GM12878 (cell line): Measurements from ENCODE around the gene ORM2. TPM values are rescaled to one million over a fixed set of nuclear protein-coding genes. Genes with fewer than 3 reads are reported as not detected.
A peak's percentile ranks its signal among the peaks of the same experiment; 100 is the strongest.

Experiments used
- ATAC-seq: fragments of 200-7000 bp; cut with Tn5 transposase; 3 replicates; pipeline ENCODE4 v1.9.1; 2020; ENCODE audit warnings: mild to moderate bottlenecking, moderate library complexity
- BruUV-seq: library from RNA; stranded (reverse); fragments of 400-500 nt; replicated peaks from 2 replicates; lab custom pipeline; 2021; lab: Mats Ljungman, UMichigan
- CTCF ChIA-PET: fragments of 300-600 bp; sonication (Branson Sonifier 250); formaldehyde crosslinking; extraction: SDS; loops from one replicate; lab custom pipeline; 2021; ENCODE audit warnings: inconsistent platforms; lab: Yijun Ruan, JAX
- POLR2A ChIA-PET: fragments of 350-600 bp; formaldehyde crosslinking; extraction: SDS; loops from one replicate; lab custom pipeline; 2021; ENCODE audit warnings: inconsistent platforms; lab: Charles Lee
- RAD21 ChIA-PET: fragments of 300-600 bp; sonication (Branson Sonifier 250); formaldehyde crosslinking; loops from one replicate; lab custom pipeline; 2023; ENCODE audit warnings: antibody characterized with exemption; ENCODE audit not compliant: unreplicated experiment; lab: Charles Lee
- SMC1A ChIA-PET: fragments of 300-600 bp; sonication (Branson Sonifier 250); formaldehyde crosslinking; loops from one replicate; lab custom pipeline; 2023; ENCODE audit not compliant: unreplicated experiment, uncharacterized antibody; lab: Charles Lee
- DNase-seq: peaks from one replicate; pipeline ENCODE4 v3.0.0-alpha.2; 2011; ENCODE audit warnings: low read depth, low spot score
- FAIRE-seq: peaks from 3 replicates; lab custom pipeline; 2011; peaks lifted over from hg19 to GRCh38; lab: Jason Lieb, UNC
- H2AFZ ChIP-seq: 2 replicates; pipeline ENCODE4 v1.6.0; 2011; ENCODE audit warnings: low read depth, low read length, control low read depth; ENCODE audit not compliant: control insufficient read depth
- H3K27ac ChIP-seq: 2 replicates; pipeline ENCODE4 v1.5.1; 2011; ENCODE audit warnings: control low read depth; ENCODE audit not compliant: control insufficient read depth, insufficient read depth
- H3K27me3 ChIP-seq, 2 experiments: replicated peaks in 1 of 2; 2 replicates each; pipeline versions ENCODE4 v1.6.0 to v1.6.1; 2011; ENCODE audit warnings: low read length in 1 of 2; ENCODE audit not compliant: control insufficient read depth in 2 of 2, insufficient read depth in 2 of 2
- H3K36me3 ChIP-seq, 2 experiments: 2 replicates each; pipeline ENCODE4 v1.5.1; 2011; ENCODE audit warnings: low read length in 1 of 2; ENCODE audit not compliant: control insufficient read depth in 2 of 2, insufficient read depth in 2 of 2
- H3K4me1 ChIP-seq: 2 replicates; pipeline ENCODE4 v1.6.1; 2011; ENCODE audit warnings: mild to moderate bottlenecking, low read length, moderate library complexity, mixed read lengths; ENCODE audit not compliant: control insufficient read depth, insufficient read depth
- H3K4me2 ChIP-seq: 2 replicates; pipeline ENCODE4 v1.6.0; 2011; ENCODE audit warnings: control low read depth; ENCODE audit not compliant: control insufficient read depth, insufficient read depth
- H3K4me3 ChIP-seq: fragments of 200-600 bp; sonication (generic); 2 replicates; pipeline ENCODE4 v1.5.1; 2016
- H3K79me2 ChIP-seq: 2 replicates; pipeline ENCODE4 v1.6.0; 2011; ENCODE audit warnings: low read length; ENCODE audit not compliant: control insufficient read depth, insufficient read depth
- H3K9ac ChIP-seq: 2 replicates; pipeline ENCODE4 v1.8.0; 2011; ENCODE audit warnings: low read length, control low read depth, mixed read lengths; ENCODE audit not compliant: control insufficient read depth, insufficient read depth
- H3K9me3 ChIP-seq: replicated peaks from 3 replicates; pipeline ENCODE4 v1.5.1; 2011; ENCODE audit warnings: mild to moderate bottlenecking, low read length; ENCODE audit not compliant: control insufficient read depth, insufficient read depth
- H4K20me1 ChIP-seq: 2 replicates; pipeline ENCODE4 v1.6.0; 2011; ENCODE audit not compliant: control insufficient read depth, insufficient read depth
- FOS ChIP-seq: IDR thresholded peaks from 3 replicates; pipeline ENCODE4 v1.6.1; 2011; ENCODE audit warnings: borderline replicate concordance; ENCODE audit not compliant: insufficient read length; ENCODE audit errors: extremely low read depth
- GABPA ChIP-seq: IDR thresholded peaks from 2 replicates; pipeline ENCODE4 v1.6.1; 2014; ENCODE audit warnings: antibody characterized with exemption, low read depth, mild to moderate bottlenecking, inconsistent platforms
- IRF4 ChIP-seq: IDR thresholded peaks from 2 replicates; pipeline ENCODE4 v1.6.1; 2011; ENCODE audit warnings: low read depth, low read length
- NFYB ChIP-seq: IDR thresholded peaks from 2 replicates; pipeline ENCODE4 v1.6.1; 2011; ENCODE audit warnings: low read depth, mild to moderate bottlenecking, low read length, improper control_type of control experiment, moderate library complexity; ENCODE audit not compliant: insufficient read depth
- POLR2A ChIP-seq: IDR thresholded peaks from 2 replicates; pipeline ENCODE4 v1.6.1; 2011; ENCODE audit warnings: low read depth, mild to moderate bottlenecking, low read length
- WGBS: methylation state at CpG from one replicate; pipeline ENCODE4 v1.1.6; 2016; ENCODE audit warnings: low lambda C conversion rate; ENCODE audit not compliant: insufficient replicate concordance, insufficient coverage; ENCODE audit errors: missing lambda C conversion rate; 5-methylcytosine and 5-hydroxymethylcytosine counted together
- in situ Hi-C: fragments of 300-500 bp; cut with MboI; formaldehyde crosslinking; loops from 9 replicates; pipeline ENCODE4 v1.14.3; 2018; ENCODE audit warnings: mixed read lengths
- intact Hi-C: fragments of 100-400 bp; cut with micrococcal nuclease; formaldehyde crosslinking; loops from one replicate; pipeline ENCODE4 v1.14.2; 2022; ENCODE audit not compliant: unreplicated experiment
- polyA plus RNA-seq, 11 experiments: library from polyadenylated mRNA; depleted of rRNA in 4 of 11; unstranded in 6 of 11; stranded (reverse) in 5 of 11; fragments of >200 nt; fragmentation: Nextera tagmentation in 4 of 11; fragmentation: Illumina TruSeq in 1 of 11; extraction: Ambion mirVana in 4 of 11; extraction: Trizol in 1 of 11; gene quantifications; 1 replicate in 1 of 11; 2 replicates in 10 of 11; pipeline versions ENCODE4 v1.2.1 to v1.2.3, GENCODE V29; 2011 to 2016; ENCODE audit warnings: inconsistent platforms in 2 of 11, missing spikeins in 2 of 11, low read depth in 1 of 11
- total RNA-seq, 4 experiments: library from RNA; depleted of rRNA in 3 of 4; stranded (reverse); fragments of >200 nt in 3 of 4; fragmentation: Illumina TruSeq in 1 of 4; extraction: Trizol in 1 of 4; gene quantifications; 2 replicates each; pipeline versions ENCODE4 v1.2.1 to v1.2.3, GENCODE V29; 2013 to 2021
- TF ChIP-seq, protein P1 (sequence below), 3 experiments: IDR thresholded peaks in 2 of 3; conservative IDR thresholded peaks in 1 of 3; 2 replicates each; pipeline ENCODE4 v1.5.1; 2011; ENCODE audit warnings: low read depth in 3 of 3, low read length in 3 of 3, mild to moderate bottlenecking in 3 of 3, control low read depth in 2 of 3, moderate library complexity in 2 of 3, inconsistent platforms in 1 of 3, mixed read lengths in 1 of 3; ENCODE audit not compliant: control insufficient read depth in 2 of 3, insufficient read depth in 1 of 3; ENCODE audit errors: extremely low read depth in 1 of 3
- TF ChIP-seq, protein P2 (sequence below): IDR thresholded peaks from 2 replicates; pipeline ENCODE4 v1.6.1; 2011; ENCODE audit warnings: borderline replicate concordance, low read depth, mild to moderate bottlenecking, moderate library complexity, low read length; ENCODE audit not compliant: insufficient read depth, poor library complexity, severe bottlenecking

ORM2 gene
- total and polyA plus RNA-seq, 10 of the 15 experiments (the other 5 are each of a cell fraction or from before 2014, with no cell fraction given): 0.64 TPM; not detected in 9

DNA sequence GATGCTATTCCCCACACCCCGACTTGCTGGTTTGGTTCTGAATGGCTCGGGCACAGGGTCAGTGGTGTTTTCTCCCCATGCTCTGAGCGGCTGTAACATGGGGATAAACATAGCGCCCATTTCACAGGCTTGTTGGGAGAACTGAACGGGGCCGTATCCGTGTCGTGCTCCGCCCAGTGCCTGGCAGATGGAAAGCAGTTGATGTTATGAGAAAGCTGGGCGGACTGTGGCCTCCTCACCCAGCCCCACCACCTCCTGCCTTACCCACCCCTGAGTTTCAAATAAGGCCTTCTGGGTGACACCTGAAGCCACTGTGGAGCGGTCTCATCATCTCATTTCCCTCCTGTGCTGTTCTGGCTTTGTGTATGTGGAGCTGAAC lies 14.5 kb downstream of the ORM2 start:
- H3K27ac ChIP-seq: no peak overlapping the region

DNA sequence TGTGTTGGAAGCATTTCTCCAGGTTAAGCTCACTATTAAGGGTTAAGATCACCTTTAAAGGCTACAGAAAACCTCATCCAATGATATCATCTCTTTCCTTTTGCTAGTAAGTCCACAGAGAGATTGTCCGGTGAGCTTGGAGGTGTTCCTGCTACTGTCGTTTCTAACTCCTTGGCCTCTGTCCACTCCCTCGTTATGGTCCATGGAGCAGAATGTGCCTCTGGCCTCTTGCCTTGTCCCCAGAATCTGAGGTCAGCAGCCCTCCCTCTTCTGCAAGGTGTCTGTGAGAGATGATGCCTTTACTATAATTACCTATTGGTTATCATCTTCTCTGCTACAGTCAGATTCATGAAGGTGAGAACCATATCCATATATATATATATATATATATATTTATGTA lies 15.0 kb downstream of the ORM2 start:
- no peak for TF ChIP-seq IRF4
- TF ChIP-seq NFYB: no peak
- TF ChIP-seq, protein P1, sequence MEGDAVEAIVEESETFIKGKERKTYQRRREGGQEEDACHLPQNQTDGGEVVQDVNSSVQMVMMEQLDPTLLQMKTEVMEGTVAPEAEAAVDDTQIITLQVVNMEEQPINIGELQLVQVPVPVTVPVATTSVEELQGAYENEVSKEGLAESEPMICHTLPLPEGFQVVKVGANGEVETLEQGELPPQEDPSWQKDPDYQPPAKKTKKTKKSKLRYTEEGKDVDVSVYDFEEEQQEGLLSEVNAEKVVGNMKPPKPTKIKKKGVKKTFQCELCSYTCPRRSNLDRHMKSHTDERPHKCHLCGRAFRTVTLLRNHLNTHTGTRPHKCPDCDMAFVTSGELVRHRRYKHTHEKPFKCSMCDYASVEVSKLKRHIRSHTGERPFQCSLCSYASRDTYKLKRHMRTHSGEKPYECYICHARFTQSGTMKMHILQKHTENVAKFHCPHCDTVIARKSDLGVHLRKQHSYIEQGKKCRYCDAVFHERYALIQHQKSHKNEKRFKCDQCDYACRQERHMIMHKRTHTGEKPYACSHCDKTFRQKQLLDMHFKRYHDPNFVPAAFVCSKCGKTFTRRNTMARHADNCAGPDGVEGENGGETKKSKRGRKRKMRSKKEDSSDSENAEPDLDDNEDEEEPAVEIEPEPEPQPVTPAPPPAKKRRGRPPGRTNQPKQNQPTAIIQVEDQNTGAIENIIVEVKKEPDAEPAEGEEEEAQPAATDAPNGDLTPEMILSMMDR (IDR thresholded peaks at IDR 0.05 in 2 of 3, conservative IDR thresholded peaks at IDR 0.05 in 1 of 3; ENCODE audit: control insufficient read depth in 2 of 3, extremely low read depth in 1 of 3, insufficient read depth in 1 of 3, low read depth in 3 of 3, low read length in 3 of 3): no peak
- TF ChIP-seq GABPA: no peak
- TF ChIP-seq FOS: no peak
- ChIA-PET RAD21 (interaction anchor here (1.1 kb wide), 1 partner anchor 45 kb away, joined by 4 read pairs; no protein-coding TSS in a partner anchor), POLR2A (interaction anchor here (1.2 kb wide), 1 partner anchor 46 kb away, joined by 4 read pairs; no protein-coding TSS in a partner anchor), SMC1A (interaction anchor here (1.2 kb wide), 1 partner anchor 45 kb away, joined by 3 read pairs; no protein-coding TSS in a partner anchor), CTCF (interaction anchor here (0.5 to 2.1 kb wide), 3 partner anchors 46 to 309 kb away, joined by 3 to 5 read pairs (median 3); no protein-coding TSS in a partner anchor)
- WGBS: 87% methylated on average over 3 of the region's 3 CpGs
- H3K9me3 ChIP-seq: no peaks in the 10 kb centered on the region
- no peak overlapping the region for H3K9ac ChIP-seq
- BruUV-seq: no TSS peak
- no peak overlapping the region for H3K4me2 ChIP-seq
- H3K27ac ChIP-seq: no peak overlapping the region
- in situ Hi-C loops (no loop called here), intact Hi-C loops (loop anchor here (5.0 to 10.0 kb wide), 2 partner anchors 160 to 308 kb away; partner anchors contain the start of gene WHRN)
- H4K20me1 ChIP-seq: no peaks in the 10 kb centered on the region
- DNase-seq (no peak), FAIRE-seq (no peak), ATAC-seq (no peak)
- no peaks in the 10 kb centered on the region for H3K27me3 ChIP-seq
- no peak overlapping the region for H3K4me3 ChIP-seq
- no peaks in the 10 kb centered on the region for H3K79me2 ChIP-seq
- H3K4me1 ChIP-seq: peaks cover 10% of the 10 kb centered on the region
- H3K36me3 ChIP-seq: peaks cover 57 to 66% of the 10 kb centered on the region in 2 experiments
- H2AFZ ChIP-seq: no peak overlapping the region

More for the DNA sequence above, 14.5 kb downstream of the ORM2 start:
- H2AFZ ChIP-seq: no peak overlapping the region
- H3K4me3 ChIP-seq: no peak overlapping the region
- no peaks in the 10 kb centered on the region for H3K27me3 ChIP-seq
- ChIA-PET POLR2A (interaction anchor here (1.2 kb wide), 1 partner anchor 47 kb away, joined by 4 read pairs; no protein-coding TSS in a partner anchor), CTCF (interaction anchor here (1.3 to 2.1 kb wide), 2 partner anchors 46 to 309 kb away, joined by 3 to 5 read pairs; no protein-coding TSS in a partner anchor), SMC1A (interaction anchor here (1.2 kb wide), 1 partner anchor 46 kb away, joined by 3 read pairs; no protein-coding TSS in a partner anchor), RAD21 (interaction anchor here (1.1 kb wide), 1 partner anchor 46 kb away, joined by 4 read pairs; no protein-coding TSS in a partner anchor)
- no peak overlapping the region for H3K9ac ChIP-seq
- no peak for ATAC-seq
- H3K4me2 ChIP-seq: no peak overlapping the region
- H3K9me3 ChIP-seq: no peaks in the 10 kb centered on the region
- peaks cover 59 to 66% of the 10 kb centered on the region in 2 experiments for H3K36me3 ChIP-seq
- TF ChIP-seq POLR2A: peak; percentile 19; the same call in 1 of the 2 replicates
- TF ChIP-seq, protein P2, sequence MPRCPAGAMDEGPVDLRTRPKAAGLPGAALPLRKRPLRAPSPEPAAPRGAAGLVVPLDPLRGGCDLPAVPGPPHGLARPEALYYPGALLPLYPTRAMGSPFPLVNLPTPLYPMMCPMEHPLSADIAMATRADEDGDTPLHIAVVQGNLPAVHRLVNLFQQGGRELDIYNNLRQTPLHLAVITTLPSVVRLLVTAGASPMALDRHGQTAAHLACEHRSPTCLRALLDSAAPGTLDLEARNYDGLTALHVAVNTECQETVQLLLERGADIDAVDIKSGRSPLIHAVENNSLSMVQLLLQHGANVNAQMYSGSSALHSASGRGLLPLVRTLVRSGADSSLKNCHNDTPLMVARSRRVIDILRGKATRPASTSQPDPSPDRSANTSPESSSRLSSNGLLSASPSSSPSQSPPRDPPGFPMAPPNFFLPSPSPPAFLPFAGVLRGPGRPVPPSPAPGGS: no peak
- H3K79me2 ChIP-seq: no peaks in the 10 kb centered on the region
- no peak for DNase-seq
- in situ Hi-C loops: no loop called here
- intact Hi-C loops: loop anchor here (5.0 to 10.0 kb wide), 2 partner anchors 161 to 308 kb away; partner anchors contain the start of gene WHRN
- FAIRE-seq: no peak
- no peaks in the 10 kb centered on the region for H4K20me1 ChIP-seq
- peaks cover 6% of the 10 kb centered on the region for H3K4me1 ChIP-seq
- 95% methylated on average over 11 of the region's 11 CpGs for WGBS
- BruUV-seq: no TSS peak
